SK-N-SH (cell line): ENCODE measurements around the gene ITM2C.

Source experiments
- CTCF ChIP-seq: fragments of 200-600 bp; sonication (generic); IDR thresholded peaks from 2 replicates; pipeline ENCODE4 v1.6.1; 2017; ENCODE audit warnings: antibody characterized with exemption, mild to moderate bottlenecking, moderate library complexity
- NRF1 ChIP-seq: IDR thresholded peaks from 2 replicates; pipeline ENCODE4 v1.6.1; 2012; ENCODE audit warnings: low read depth, mild to moderate bottlenecking, low read length
- RAD21 ChIP-seq: IDR thresholded peaks from 2 replicates; pipeline ENCODE4 v1.6.1; 2012; ENCODE audit warnings: mild to moderate bottlenecking, low read length
- RXRA ChIP-seq: IDR thresholded peaks from 2 replicates; pipeline ENCODE4 v1.4.0; 2012; ENCODE audit warnings: low read depth, mild to moderate bottlenecking, borderline replicate concordance

GRCh38 chr2:230921806-230922595 is 57.3 kb downstream of the ITM2C start:
- no peak for TF ChIP-seq RXRA
- no peak for TF ChIP-seq CTCF
- TF ChIP-seq NRF1: no peak
- TF ChIP-seq RAD21: no peak
